Daoy (cell line): Measurements from ENCODE around the gene NANOG. TPM values are rescaled to one million over a fixed set of nuclear protein-coding genes. Genes with fewer than 3 reads are reported as not detected.

Experiments
- total RNA-seq: library from RNA; depleted of rRNA; stranded (reverse); fragments of >200 nt; shearing (Covaris generic); gene quantifications from 2 replicates; pipeline ENCODE4 v1.2.3, GENCODE V29; 2014; rRNA removed

NANOG gene
- total RNA-seq, 1 experiment from 2014 or later = not detected

Other genes starting within 250 kb of the NANOG start
- gene APOBEC1, start 123.5 kb upstream of the NANOG start, total RNA-seq = not detected in 2 replicates
- gene GDF3, start 93.6 kb upstream of the NANOG start, total RNA-seq = not detected in 2 replicates
- gene DPPA3, start 78.0 kb upstream of the NANOG start, total RNA-seq = not detected in 2 replicates
- gene CLEC4C, start 42.0 kb upstream of the NANOG start, total RNA-seq = not detected in 2 replicates
- gene NANOGNB, start 24.2 kb upstream of the NANOG start, total RNA-seq = not detected in 2 replicates
- not detected in 2 replicates for gene SLC2A14, start 83.5 kb downstream of the NANOG start, total RNA-seq
- 7.6 and 9.0 TPM in 2 replicates for gene SLC2A3, start 146.8 kb downstream of the NANOG start, total RNA-seq
- 4.1 and 5.4 TPM in 2 replicates for gene FOXJ2, start 243.3 kb downstream of the NANOG start, total RNA-seq